ENCODE measurements around the gene AKR1C4.
"Not testable (repeated sequence)": the region's sequence is repeated elsewhere in the genome, so short reads cannot be mapped to it uniquely, and the experiment has no call there.

AKR1C4 gene

GRCh38 chr10:5196702-5197113, at the start of gene AKR1C4:
Gene AKR1C4, plus strand, starts transcription at chr10:5196837. Its CDS starts 31 bp downstream, at chr10:5196868.
- DNase-seq: no peak

DNA sequence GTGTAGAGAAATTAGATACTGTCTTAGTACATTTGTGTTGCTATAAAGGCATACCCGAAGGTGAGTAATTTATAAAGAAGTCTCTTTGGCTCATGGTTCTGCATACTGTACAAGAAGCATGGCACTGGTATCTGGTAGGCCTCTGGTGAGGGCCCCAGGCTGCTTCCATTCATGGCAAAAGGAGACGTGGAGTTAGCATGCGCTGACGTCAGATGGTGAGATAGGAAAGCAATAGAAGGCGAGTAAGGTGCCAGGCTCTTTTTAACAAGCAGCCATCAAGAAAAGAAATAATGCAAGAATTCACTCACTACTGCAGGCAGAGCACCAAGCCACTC, 49.8 kb upstream of the AKR1C4 start:
- no peak for DNase-seq

DNA sequence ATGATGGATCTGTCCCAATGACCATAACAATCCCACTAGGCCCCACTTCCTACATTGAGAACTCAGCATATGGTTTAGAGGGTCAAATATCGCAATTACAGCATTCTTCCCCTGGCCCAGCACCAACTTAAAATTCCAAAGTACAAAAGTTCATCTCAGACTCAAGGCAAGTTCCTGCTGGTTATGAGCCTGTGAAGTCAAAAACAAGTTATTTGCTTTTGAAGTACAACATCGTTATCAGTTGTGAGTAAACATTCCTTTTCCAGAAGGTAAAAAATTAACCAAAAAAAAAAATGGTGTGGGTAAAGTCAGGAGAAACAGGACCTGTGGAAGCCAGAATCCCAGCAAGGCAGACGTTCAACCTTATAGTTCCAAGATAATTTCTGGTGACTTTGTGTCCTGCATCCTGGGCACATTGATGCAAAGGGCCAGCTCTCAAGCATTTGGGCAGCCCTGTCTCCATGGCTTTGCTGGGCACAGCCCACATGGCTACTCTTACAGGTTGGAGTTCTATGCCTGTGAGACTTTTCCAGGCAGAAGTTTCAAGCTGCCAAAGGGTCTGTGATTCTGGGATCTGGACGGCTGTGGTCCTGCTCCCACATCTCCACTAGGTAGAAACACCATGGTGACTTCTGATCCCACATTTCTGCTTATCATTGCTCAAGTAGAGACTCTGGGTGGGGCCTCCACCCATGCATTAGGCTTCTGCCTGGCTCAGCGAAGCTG, 49.2 kb upstream of the AKR1C4 start:
- DNase-seq: no peak

DNA sequence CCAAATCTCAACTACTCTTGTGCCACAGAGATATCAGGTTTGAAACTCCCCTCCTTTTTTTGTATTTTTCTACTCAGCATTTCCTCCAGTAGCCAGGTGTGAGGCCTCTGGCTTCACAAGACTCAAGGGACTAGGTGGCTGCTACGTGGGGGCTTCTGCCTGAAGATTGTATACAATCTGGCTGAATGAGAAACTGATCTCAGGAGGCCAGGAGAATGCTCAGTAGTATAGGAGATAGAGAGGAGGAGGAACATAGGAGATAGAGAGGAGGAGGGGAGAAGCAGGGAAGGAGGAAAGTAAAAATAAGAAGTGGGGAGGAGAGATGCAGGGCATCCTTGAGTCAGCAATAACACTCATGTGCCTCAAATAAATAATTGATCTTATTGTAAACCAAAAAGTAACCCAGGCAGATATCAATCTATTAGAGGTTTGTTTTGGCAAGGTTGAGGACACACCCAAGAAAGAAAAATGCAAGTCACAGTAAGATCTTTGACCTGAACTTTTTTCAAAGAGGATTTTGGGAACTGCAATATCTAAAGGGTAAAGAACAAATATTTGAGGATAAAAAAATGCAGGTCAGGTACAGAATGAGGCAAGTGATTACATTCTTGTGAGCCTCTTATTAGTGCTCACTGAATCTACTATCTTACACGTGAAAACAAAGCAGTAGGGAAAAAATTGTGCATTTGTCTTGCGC, 48.5 kb upstream of the AKR1C4 start:
- no peak for DNase-seq

DNA sequence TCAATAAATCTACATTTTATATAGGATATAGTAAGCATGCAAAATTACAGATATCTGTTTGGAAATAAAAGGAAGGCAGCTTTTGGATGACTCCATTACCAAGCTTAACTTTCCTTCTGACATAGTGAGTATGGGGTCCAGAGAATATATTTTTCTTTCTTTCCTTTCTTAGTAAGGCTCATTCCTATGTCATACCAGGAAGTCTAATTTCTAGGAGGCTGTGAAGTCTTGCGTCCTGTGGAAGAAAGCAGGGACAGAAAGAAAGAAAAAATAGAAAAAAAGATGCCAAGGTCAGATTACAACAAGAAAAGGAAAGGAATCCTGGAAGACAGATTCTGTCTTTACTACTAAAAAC, 48.0 kb upstream of the AKR1C4 start:
- DNase-seq: no peak

GRCh38 chr10:5151076-5151475, 45.6 kb upstream of the AKR1C4 start:
- DNase-seq: no peak

DNA sequence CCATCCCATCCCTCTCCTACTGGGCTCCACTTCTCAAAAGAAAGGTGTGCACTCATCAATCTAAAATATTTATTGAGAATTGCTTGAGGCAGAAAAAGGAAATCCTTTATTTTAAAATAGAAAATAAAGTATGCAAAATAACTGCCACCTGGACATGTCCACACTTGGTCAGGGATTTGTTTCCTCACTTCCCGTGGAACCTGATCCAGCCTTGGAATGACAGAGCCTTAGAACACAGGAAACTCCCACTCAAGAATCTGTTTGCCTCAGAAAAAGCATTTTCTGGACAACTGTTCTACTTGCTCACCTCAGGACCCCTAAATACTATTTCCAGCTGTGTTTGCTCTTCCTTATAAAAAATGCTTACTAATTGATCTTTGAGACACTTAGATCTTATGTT, 40.7 kb upstream of the AKR1C4 start:
- no peak for DNase-seq

DNA sequence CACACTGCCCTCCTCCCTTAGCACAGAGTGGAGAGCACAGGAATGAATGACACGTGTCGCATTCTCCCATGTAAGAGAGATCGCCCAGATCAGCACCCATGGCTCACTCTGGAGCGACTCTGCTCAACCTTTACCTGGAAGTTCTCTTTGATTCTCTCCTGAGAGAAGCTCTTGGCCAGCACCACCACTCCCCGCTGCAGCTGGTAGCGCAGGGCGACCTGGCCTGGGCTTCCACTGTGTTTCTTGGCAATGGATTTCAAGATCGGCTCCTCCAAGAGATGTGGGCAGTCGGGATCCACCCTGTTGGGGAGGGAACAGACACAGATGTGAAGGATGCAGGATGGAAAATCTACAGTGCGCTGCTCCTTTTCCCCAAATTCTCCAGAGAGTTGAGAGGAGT, 39.1 kb upstream of the AKR1C4 start:
- DNase-seq: no peak

DNA sequence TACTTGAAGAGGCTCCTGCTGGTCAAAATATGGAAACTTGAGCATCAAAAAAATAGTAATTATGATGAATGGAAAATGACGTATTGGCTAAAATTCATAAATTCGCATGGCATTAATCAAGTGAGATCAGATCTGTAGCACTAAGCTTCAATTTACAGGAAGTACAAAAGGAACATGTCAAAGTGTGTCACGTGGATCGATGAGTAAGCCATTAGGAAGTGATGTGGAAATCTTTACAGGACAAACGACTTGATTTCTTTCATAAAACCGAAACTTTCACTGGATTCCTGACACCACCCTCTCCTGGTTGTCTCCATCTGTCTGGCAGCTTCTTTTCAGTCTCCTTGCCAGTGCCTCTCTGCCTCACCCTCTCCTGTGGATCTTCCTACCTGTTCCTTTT, 37.5 kb upstream of the AKR1C4 start:
- DNase-seq: no peak

DNA sequence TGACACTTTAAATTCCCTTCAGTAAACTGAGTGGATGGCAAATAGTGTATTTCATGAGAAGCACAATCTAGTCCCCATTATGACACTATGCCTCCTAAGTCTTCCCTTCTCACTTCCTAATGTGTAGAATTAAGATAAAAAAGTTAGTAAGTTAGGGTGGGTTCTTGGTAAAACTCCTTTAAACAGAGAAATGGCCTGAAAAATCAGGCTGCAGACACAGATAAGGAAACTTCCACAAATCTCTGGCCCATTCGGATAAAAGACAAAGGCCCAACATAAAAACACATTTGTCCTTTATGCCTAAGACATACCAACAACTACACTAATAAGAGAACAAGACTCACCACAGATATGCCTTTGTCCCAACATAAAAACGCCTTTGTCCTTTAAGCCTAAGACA, 33.1 kb upstream of the AKR1C4 start:
- DNase-seq: no peak

- no peak for DNase-seq
Measured at GRCh38 chr10:5165738-5166137, 30.9 kb upstream of the AKR1C4 start.

- no peak for DNase-seq
Measured at GRCh38 chr10:5168897-5169420, 27.7 kb upstream of the AKR1C4 start.

- not testable (repeated sequence) for DNase-seq
Measured at GRCh38 chr10:5175581-5175980, 21.1 kb upstream of the AKR1C4 start.

DNA sequence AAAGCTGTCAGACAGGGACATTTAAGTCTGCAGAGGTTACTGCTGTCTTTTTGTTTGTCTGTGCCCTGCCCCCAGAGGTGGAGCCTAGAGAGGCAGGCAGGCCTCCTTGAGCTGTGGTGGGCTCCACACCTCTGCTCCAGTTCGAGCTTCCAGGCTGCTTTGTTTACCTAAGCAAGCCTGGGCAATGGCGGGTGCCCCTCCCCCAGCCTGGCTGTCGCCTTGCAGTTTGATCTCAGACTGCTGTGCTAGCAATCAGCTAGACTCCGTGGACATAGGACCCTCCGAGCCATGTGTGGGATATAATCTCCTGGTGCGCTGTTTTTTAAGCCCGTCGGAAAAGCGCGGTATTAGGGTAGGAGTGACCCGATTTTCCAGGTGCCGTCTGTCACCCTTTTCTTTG, 16.1 kb upstream of the AKR1C4 start:
- DNase-seq: not testable (repeated sequence)

DNA sequence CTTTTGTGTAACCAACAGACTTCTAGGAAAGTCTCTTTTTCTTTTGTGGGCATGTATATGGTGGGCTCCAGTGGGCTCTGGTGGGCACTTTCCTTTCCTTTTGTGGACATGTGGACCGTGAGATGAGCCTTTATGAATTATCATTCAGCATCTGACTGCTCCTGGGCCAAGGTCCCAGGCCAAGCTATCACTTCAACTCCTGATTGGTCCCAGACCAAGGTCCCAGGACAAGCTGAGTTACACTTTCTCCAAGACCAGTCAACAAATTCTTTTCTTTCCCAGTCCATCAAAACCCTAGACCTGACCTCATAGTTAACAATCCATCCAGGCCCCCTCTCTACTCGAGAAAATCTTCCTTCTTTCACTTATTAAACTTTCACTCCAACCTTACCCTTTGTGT, 12.7 kb upstream of the AKR1C4 start:
- DNase-seq: no peak

DNA sequence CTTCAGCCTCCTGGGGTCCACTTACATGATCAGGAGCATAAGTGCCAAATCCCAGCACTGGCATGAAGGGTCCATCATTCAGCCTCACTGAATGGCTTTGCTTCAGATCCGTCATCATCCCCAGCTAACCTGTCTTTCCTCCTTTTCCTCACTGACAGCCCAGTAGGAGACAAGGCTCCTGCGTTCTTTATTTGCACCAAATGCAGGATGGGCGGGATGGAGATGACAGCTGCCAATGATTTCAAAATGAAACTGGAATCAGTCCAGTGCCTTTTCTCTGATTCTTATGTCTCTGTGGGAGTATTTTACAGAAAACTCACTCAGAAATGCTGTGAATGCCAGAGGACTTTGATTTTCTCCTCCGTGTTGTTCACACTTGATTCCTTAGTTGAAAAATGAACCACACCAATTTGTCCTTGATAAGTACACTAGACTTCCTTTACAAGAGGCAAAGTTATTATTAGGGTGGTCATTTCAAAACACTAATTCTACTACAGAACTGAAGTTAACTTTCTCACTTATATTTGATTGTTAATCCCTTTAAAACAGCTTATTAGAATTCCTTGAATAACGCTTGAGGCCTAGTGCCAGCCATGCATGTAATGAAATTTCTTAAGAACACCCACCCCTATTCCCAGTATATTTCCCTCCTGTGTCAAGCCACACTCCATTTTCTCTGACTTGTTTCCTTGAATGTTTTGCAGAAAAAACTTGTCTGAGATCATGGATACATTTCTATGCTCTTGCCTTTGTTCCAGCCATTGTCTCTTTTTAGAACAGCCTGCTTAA, 11.5 kb upstream of the AKR1C4 start, which contains the start of gene AKR1C8:
AKR1C8 (minus strand) TSS at position 164 of the 789 bp plus-strand sequence; CDS start at position 118, 46 bp downstream.
- no peak for DNase-seq

GRCh38 chr10:5187867-5188266, 8.8 kb upstream of the AKR1C4 start:
- no peak for DNase-seq

DNA sequence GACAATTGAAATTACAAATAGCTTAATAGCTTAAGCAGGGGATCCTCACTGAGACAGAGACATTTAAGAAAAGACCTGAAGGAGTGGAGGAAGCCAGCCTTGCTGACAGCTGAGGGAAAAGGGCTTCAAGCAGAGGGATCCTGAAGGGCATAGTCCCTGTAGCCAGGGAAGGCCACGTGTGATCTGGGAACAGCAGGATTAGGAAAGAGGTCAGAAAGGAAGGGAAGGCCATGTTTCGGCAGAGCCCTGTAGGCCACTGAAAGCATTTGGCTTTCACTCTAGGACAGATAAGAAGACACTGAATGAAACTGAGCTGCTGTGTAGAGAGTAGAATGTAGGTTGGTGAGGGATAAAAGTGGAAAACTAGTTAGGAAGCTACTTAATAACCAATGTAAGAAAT, 8.3 kb upstream of the AKR1C4 start:
- no peak for DNase-seq

GRCh38 chr10:5194431-5194830, 2.2 kb upstream of the AKR1C4 start:
- DNase-seq: no peak

DNA sequence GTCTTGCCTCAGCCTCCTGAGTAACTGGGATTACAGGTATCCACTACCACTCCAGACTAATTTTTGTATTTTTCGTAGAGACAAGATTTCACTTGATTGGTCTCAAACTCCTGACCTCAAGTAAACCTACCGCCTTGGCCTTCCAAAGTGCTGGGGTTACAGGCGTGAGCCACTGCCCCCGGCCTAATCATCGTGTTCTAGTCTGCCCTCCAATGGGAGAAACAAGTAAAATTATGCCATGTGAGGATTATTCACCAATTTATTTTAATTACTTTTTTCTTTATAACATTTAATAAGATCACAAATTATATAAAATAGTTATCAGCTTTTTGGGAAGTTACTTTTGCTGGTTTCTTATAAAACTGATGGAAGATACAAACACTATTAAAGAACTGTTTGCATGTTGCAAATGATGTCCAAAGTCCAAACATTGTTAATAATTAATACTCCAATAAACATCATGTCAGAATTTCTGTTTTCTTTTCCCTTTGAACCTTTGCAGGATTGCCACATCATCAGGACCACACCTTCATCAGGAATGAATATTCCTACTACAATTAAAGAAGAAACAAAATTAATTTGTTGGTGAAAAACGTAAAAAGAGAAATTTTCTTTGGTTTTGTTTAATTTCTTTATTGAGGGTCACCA, 786 bp upstream of the AKR1C4 start:
- no peak for DNase-seq

DNA sequence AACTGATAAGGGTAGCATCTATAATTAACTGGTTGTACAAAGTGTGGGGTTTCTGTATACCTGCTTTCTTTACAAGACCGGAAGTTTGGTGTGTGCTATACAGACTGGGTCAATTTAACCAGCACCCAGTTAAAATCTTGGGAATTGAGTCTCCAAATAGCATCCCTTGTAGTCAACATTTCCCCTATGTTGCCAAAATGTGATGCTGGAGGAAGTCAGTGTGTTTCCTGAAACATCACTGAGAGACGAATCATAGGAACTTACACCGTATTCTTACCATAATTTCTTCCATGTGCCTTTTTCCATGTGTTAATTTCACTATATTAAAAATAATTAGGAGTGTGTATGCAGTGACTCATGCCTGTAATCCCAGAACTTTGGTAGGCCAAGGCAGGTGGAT, 1.7 kb downstream of the AKR1C4 start:
- DNase-seq: no peak

GRCh38 chr10:5199398-5199797, 2.8 kb downstream of the AKR1C4 start:
- no peak for DNase-seq

- peak in 1 of 2 donors; percentile 9 for DNase-seq
Measured at GRCh38 chr10:5206799-5207198, 10.2 kb downstream of the AKR1C4 start.

Data from bone marrow (tissue), 2 donors.